ENCODE measurements around the gene MCF2. TPM values are rescaled to one million over a fixed set of nuclear protein-coding genes. Genes with fewer than 3 reads are reported as not detected.
A peak's percentile ranks its signal among the peaks of the same experiment; 100 is the strongest.

The MCF2 gene
- total RNA-seq, 1 experiment from 2014 or later: 0.39 TPM

- Mint-ChIP-seq H3K4me3 (peak overlapping the region; percentile 62 to 76), H3K27me3 (ENCODE audit: low read depth) (peaks cover 37% of the 10 kb centered on the region), H3K27ac (no peak overlapping the region; a peak in 1 of 7 replicates), H3K9me3 (peaks cover 0 to 37% of the 10 kb centered on the region in 2 experiments; a peak in 2 of 5 replicates), H3K36me3 (ENCODE audit: insufficient read depth in 1 of 3, low read depth in 3 of 3) (no peaks in the 10 kb centered on the region), H3K4me1 (peaks cover 7 to 13% of the 10 kb centered on the region in 2 experiments)
- Histone ChIP-seq H3K9ac (ENCODE audit: extremely low read depth, insufficient read length, low read length) (peak overlapping the region; percentile 9), H3K4ac (ENCODE audit: low read depth, low read length) (no peak overlapping the region), H3K23ac (ENCODE audit: insufficient read length, low read depth, low read length) (no peak overlapping the region), H3K14ac (ENCODE audit: insufficient read depth, low read length) (no peak overlapping the region), H2BK20ac (ENCODE audit: low read depth, low read length, poor library complexity, severe bottlenecking) (no peak overlapping the region), H3T11ph (ENCODE audit: low read length) (no peak overlapping the region), H3K79me2 (ENCODE audit: insufficient read depth, low read length) (no peaks in the 10 kb centered on the region), H2BK15ac (ENCODE audit: low read depth, low read length) (no peak overlapping the region), H4K8ac (replicated peaks; ENCODE audit: insufficient read length, low read depth, low read length) (no peak overlapping the region), H2BK5ac (ENCODE audit: insufficient read length, low read length) (no peak overlapping the region), H3K4me1 (ENCODE audit: insufficient read depth, low read length) (no peaks in the 10 kb centered on the region; the same call in 1 of the 2 replicates), H3K18ac (ENCODE audit: insufficient read length, low read depth, low read length) (no peak overlapping the region), H2AK5ac (ENCODE audit: insufficient read length, low read length) (no peak overlapping the region), H3K9me3 (ENCODE audit: control insufficient read depth, low read depth, low read length) (no peaks in the 10 kb centered on the region), H4K91ac (ENCODE audit: insufficient read length, low read depth, low read length) (no peak overlapping the region), H2BK120ac (ENCODE audit: low read depth, low read length, poor library complexity, severe bottlenecking) (no peak overlapping the region), H3K79me1 (ENCODE audit: insufficient read depth, low read depth, low read length, poor library complexity, severe bottlenecking) (no peaks in the 10 kb centered on the region), H2AFZ (ENCODE audit: low read length) (no peak overlapping the region), H3K27me3 (ENCODE audit: insufficient read depth, low read length) (no peaks in the 10 kb centered on the region; the same call in 1 of the 2 replicates), H4K20me1 (ENCODE audit: control insufficient read depth, insufficient read depth, insufficient read length) (no peaks in the 10 kb centered on the region), H3K27ac (ENCODE audit: insufficient read length, low read depth, low read length) (no peak overlapping the region), H3K56ac (ENCODE audit: insufficient read length, low read depth, low read length) (no peak overlapping the region), H2BK12ac (ENCODE audit: insufficient read length, low read depth, low read length) (no peak overlapping the region), H3K4me2 (ENCODE audit: insufficient read depth, insufficient read length, low read length) (peak overlapping the region; percentile 50), H4K5ac (ENCODE audit: insufficient read length, low read depth, low read length) (no peak overlapping the region), H3K23me2 (ENCODE audit: insufficient read length, low read depth, low read length, poor library complexity, severe bottlenecking) (no peaks in the 10 kb centered on the region)
- peak; percentile 33 for DNase-seq
- no CpG with 5 or more reads among the region's 52 CpGs for WGBS (ENCODE audit: extremely low coverage, insufficient read length, low lambda C conversion rate)
- TF ChIP-seq CTCF (conservative IDR thresholded peaks at IDR 0.05): no peak
These were observed 16.0 kb downstream of the MCF2 start for GRCh38 chrX:139691843-139692505.
